Heart left ventricle (tissue), 16 donors: ENCODE data around the gene RSPH6A. TPM values are rescaled to one million over a fixed set of nuclear protein-coding genes. Genes with fewer than 3 reads are reported as not detected.

Experiments used
- ATAC-seq, 4 donors: fragments of 200-7000 bp; cut with Tn5 transposase; one replicate each; pipeline ENCODE4 v1.9.1; 2020 to 2022; ENCODE audit warnings: moderate library complexity in 4 of 4, mild to moderate bottlenecking in 3 of 4, moderate number of reproducible peaks in 1 of 4
- DNase-seq, 5 donors: peaks; one replicate each; pipeline ENCODE4 v3.0.0-alpha.2; 2020
- H3K27ac ChIP-seq, 12 donors: fragments of 200-600 bp; sonication (generic) in 4 of 12; one replicate each; pipeline versions ENCODE4 v1.5.0 to v1.8.0; 2016 to 2022; ENCODE audit warnings: mild to moderate bottlenecking in 2 of 12
- H3K27me3 ChIP-seq, 9 donors: fragments of 200-600 bp; sonication (generic) in 2 of 9; one replicate each; pipeline versions ENCODE4 v1.5.1 to v1.8.0; 2016 to 2022; ENCODE audit warnings: mild to moderate bottlenecking in 3 of 9
- H3K36me3 ChIP-seq, 9 donors: fragments of 200-600 bp; sonication (generic) in 2 of 9; one replicate each; pipeline versions ENCODE4 v1.5.0 to v1.8.0; 2018 to 2022; ENCODE audit warnings: mild to moderate bottlenecking in 2 of 9
- H3K4me1 ChIP-seq, 12 donors: fragments of 200-600 bp; sonication (generic) in 4 of 12; one replicate each; pipeline versions ENCODE4 v1.5.0 to v1.8.0; 2016 to 2022; ENCODE audit warnings: mild to moderate bottlenecking in 3 of 12
- H3K4me3 ChIP-seq, 12 donors: fragments of 200-600 bp; sonication (generic) in 4 of 12; one replicate each; pipeline versions ENCODE4 v1.5.0 to v1.8.0; 2017 to 2022; ENCODE audit warnings: mild to moderate bottlenecking in 9 of 12, moderate library complexity in 4 of 12
- H3K9me3 ChIP-seq, 12 donors: fragments of 200-600 bp; sonication (generic) in 4 of 12; one replicate each; pipeline versions ENCODE4 v1.5.0 to v1.8.0; 2016 to 2022; ENCODE audit warnings: mild to moderate bottlenecking in 1 of 12
- POLR2A ChIP-seq, 2 donors: fragments of 450-650 bp; IDR thresholded peaks; one replicate each; pipeline ENCODE4 v1.6.1; 2017; ENCODE audit warnings: antibody characterized with exemption in 2 of 2, mild to moderate bottlenecking in 2 of 2, moderate library complexity in 2 of 2
- WGBS, 4 donors: extraction: QIAGEN DNeasy Blood & Tissue Kit in 2 of 4; methylation state at CpG; one replicate each; pipeline versions ENCODE4 v1.1.5 to v1.1.7; 2013 to 2018; 5-methylcytosine and 5-hydroxymethylcytosine counted together
- intact Hi-C, 10 donors: fragments of 100-400 bp; cut with DNase I; formaldehyde crosslinking; loops; one replicate each; pipeline versions ENCODE4 v1.11.1 to v1.14.2; 2022
- polyA plus RNA-seq, 2 donors: library from polyadenylated mRNA; stranded (reverse); fragments of 200-250 nt; gene quantifications; one replicate each; pipeline ENCODE4 v1.2.3, GENCODE V29; 2013
- total RNA-seq, 9 donors: library from RNA; depleted of rRNA in 2 of 9; stranded (reverse); fragments of >200 nt in 2 of 9; fragmentation: NEBNext Ultra II Directional in 3 of 9; extraction: Animal tissue kit (Norgen Biotek cat#: 25700) in 3 of 9; gene quantifications; one replicate each; pipeline versions ENCODE4 v1.1.0 to v1.2.4, GENCODE V29; 2016 to 2023
- TF ChIP-seq, protein P1 (sequence below), 12 donors: fragments of 200-600 bp; sonication (generic) in 4 of 12; IDR thresholded peaks; one replicate each; pipeline versions ENCODE4 v1.5.0 to v1.8.0; 2018 to 2022; ENCODE audit warnings: antibody characterized with exemption in 12 of 12, mild to moderate bottlenecking in 5 of 12
- donor health status: ischemic (EF 13 %, LVEDD 7.1; RV severe dilation, severe dysfunction).
- donor health status: healthy with polysubstance abuse.
- donor health status: DM: no; HTN: yes; CAD: no.
- donor health status: DM: no; HTN: no; CAD: no.
- donor health status: ischemic (EF 25% LVEDD 6.9; RV normal size, moderate dysfunction).
- donor health status: ischemic (EF 25% LVEDD 5.7; RV mildly dilated, moderate dysfunction).
- donor health status: healthy.
- donor health status: DM: yes; HTN: yes; CAD: no.
- donor health status: ischemic (EF 35%, LVEDD 5.7; RV mildly dilated, moderate dysfunction).
- donor health status: nonischemic (EF 11% LVEDD 7.7; RV severe dilation, severe dysfunction).
- donor health status: DM: yes; HTN: yes; CAD: no.
- donor health status: PGD.
- donor health status: ischemic (EF 29% LVEDD 5.4; RV normal size, mild dysfunction).
- donor health status: nonischemic (EF 23%, LVEDD 6.1; RV moderate dilation, normal function).

RSPH6A gene
- total and polyA plus RNA-seq, 11 donors: not detected

DNA sequence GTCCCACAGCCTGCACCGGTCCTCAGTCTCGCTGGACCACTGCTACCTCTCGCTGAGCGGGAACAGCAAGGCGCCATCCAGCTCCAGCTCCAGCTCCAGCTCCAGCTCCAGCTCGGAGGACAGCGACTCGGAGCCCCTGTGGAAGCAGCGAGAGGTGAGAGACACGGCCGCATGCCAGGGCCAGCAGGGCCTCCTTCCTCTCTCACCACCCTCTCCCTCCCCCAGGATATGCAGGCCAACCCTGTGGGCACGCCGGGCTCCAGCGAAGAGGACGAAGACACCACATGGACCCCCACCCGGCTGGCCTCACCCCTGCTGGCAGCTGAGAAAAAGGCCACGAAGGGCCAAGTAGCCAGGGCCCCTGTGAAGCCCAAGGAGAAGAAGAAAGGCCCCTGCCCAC, 53.4 kb downstream of the RSPH6A start:
- no peaks in the 10 kb centered on the region for H3K9me3 ChIP-seq
- peak in 1 of 5 donors; percentile 53 for DNase-seq
- no peak for ATAC-seq
- TF ChIP-seq, protein P1, sequence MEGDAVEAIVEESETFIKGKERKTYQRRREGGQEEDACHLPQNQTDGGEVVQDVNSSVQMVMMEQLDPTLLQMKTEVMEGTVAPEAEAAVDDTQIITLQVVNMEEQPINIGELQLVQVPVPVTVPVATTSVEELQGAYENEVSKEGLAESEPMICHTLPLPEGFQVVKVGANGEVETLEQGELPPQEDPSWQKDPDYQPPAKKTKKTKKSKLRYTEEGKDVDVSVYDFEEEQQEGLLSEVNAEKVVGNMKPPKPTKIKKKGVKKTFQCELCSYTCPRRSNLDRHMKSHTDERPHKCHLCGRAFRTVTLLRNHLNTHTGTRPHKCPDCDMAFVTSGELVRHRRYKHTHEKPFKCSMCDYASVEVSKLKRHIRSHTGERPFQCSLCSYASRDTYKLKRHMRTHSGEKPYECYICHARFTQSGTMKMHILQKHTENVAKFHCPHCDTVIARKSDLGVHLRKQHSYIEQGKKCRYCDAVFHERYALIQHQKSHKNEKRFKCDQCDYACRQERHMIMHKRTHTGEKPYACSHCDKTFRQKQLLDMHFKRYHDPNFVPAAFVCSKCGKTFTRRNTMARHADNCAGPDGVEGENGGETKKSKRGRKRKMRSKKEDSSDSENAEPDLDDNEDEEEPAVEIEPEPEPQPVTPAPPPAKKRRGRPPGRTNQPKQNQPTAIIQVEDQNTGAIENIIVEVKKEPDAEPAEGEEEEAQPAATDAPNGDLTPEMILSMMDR (IDR thresholded peaks at IDR 0.05): no peak
- TF ChIP-seq POLR2A (IDR thresholded peaks at IDR 0.05): no peak
- WGBS, 4 donors: 74 to 87% (median 78%) methylated on average over 17 of the region's 17 CpGs
- no peak overlapping the region for H3K4me3 ChIP-seq
- peaks cover 0 to 5% (median 0%) of the 10 kb centered on the region in 9 donors for H3K36me3 ChIP-seq
- peaks cover 10 to 36% (median 32%) of the 10 kb centered on the region in 12 donors for H3K4me1 ChIP-seq
- no peak overlapping the region for H3K27ac ChIP-seq
- intact Hi-C loops: loop anchor here in 3 of 10 donors (5.0 to 10.0 kb wide), 3 partner anchors 39 to 357 kb away; partner anchors contain the start of genes POLR1G (in 1 of the 3) and PPP1R13L (in 1 of the 3)
- peaks cover 0 to 18% (median 0%) of the 10 kb centered on the region in 9 donors for H3K27me3 ChIP-seq

DNA sequence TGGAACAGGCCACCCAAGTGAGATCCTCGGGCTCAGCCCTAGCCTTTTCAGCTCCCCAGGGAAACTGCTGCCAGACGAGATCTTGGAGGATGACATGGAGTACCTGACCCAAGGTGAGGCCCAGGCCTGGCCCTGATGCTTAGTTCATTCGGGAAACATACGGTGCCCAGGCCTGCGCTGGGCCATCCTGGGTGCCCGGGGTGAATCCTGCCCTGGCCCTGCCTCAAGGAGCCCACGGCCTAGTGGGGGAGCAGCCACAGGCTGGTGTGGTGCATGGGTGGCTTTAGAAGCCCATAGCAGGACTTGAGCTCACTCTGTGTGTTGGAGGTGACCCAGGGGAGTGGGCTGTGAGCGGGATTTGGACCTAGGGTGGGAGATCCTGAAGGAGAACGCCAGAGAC, 56.2 kb downstream of the RSPH6A start:
- no peak for DNase-seq
- Histone ChIP-seq H3K4me3 (no peak overlapping the region), H3K27me3 (peaks cover 0 to 2% (median 0%) of the 10 kb centered on the region in 9 donors), H3K9me3 (no peaks in the 10 kb centered on the region), H3K36me3 (no peaks in the 10 kb centered on the region), H3K27ac (no peak overlapping the region), H3K4me1 (peaks cover 0 to 8% (median 5%) of the 10 kb centered on the region in 12 donors)
- ATAC-seq: no peak
- TF ChIP-seq, protein P1 (IDR thresholded peaks at IDR 0.05): no peak
- TF ChIP-seq POLR2A (IDR thresholded peaks at IDR 0.05): no peak
- 63 to 91% (median 81%) methylated on average over 3 to 9 of the region's 9 CpGs for WGBS, 4 donors
- intact Hi-C loops: no loop called here

DNA sequence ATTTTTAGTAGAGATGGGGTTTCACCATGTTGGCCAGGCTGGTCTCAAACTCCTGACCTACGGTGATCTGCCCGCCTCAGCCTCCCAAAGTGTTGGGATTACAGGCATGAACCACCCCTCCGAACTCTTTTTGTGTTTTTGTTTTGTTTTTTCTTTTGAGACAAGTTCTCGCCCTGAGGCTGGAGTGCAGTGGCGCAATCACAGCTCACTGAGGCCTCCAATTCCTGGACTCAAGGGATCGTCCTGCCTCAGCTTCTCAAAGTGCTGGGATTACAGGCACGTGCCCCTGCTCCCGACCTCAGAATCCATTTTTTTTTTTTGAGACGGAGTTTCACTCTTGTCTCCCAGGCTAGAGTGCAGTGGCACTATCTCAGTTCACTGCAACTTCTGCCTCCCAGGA, 57.4 kb downstream of the RSPH6A start:
- intact Hi-C loops: no loop called here
- ATAC-seq (no peak), DNase-seq (no peak)
- H3K27ac ChIP-seq: no peak overlapping the region
- 79 to 87% (median 83%) methylated on average over 9 of the region's 9 CpGs for WGBS, 4 donors
- H3K9me3 ChIP-seq: no peaks in the 10 kb centered on the region
- TF ChIP-seq POLR2A (IDR thresholded peaks at IDR 0.05): no peak
- TF ChIP-seq, protein P1 (IDR thresholded peaks at IDR 0.05): no peak
- H3K27me3 ChIP-seq: no peaks in the 10 kb centered on the region
- no peaks in the 10 kb centered on the region for H3K4me1 ChIP-seq
- H3K36me3 ChIP-seq: no peaks in the 10 kb centered on the region
- H3K4me3 ChIP-seq: no peak overlapping the region

DNA sequence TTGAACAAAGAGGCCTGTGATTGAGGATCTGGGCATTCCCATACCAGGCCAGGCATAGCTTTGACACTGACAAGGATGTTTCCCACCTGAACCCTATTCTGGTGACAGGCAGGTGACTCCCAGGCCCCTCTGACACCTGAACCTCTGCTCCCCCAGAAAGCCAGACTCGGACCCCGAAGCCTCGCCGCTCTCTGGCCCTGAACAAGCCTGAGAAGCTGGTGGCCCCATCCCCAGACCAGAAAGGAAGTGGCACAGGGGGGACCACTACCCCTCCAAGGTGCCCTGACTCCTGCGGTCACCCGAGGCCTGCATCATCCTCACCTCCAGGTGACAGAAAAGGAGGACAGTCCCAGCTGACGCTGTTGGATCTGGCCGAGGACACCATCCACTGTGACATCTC, 60.8 kb downstream of the RSPH6A start:
- TF ChIP-seq, protein P1 (IDR thresholded peaks at IDR 0.05): no peak
- no peak for TF ChIP-seq POLR2A (IDR thresholded peaks at IDR 0.05)
- Histone ChIP-seq H3K36me3 (no peaks in the 10 kb centered on the region), H3K4me1 (no peaks in the 10 kb centered on the region), H3K27ac (no peak overlapping the region), H3K9me3 (no peaks in the 10 kb centered on the region), H3K4me3 (no peak overlapping the region), H3K27me3 (no peaks in the 10 kb centered on the region)
- WGBS, 4 donors: 85 to 96% (median 92%) methylated on average over 3 to 8 of the region's 8 CpGs
- no peak for ATAC-seq
- intact Hi-C loops: no loop called here
- peak in 1 of 5 donors; percentile 36 for DNase-seq
